ENCODE data around the gene SMIM3.

SMIM3 gene

GRCh38 chr5:150750469-150750868, 28.1 kb upstream of the SMIM3 start:
- H3K9ac ChIP-seq (ENCODE audit: low read length), result no peak overlapping the region
- H3K4me2 ChIP-seq (ENCODE audit: low read depth, low read length, poor library complexity, severe bottlenecking), result no peak overlapping the region
- peaks cover 5% of the 10 kb centered on the region; the same call in 1 of the 2 replicates for H3F3A ChIP-seq (ENCODE audit: insufficient read depth)
- peaks cover 32% of the 10 kb centered on the region for H3K79me2 ChIP-seq (ENCODE audit: insufficient read depth, low read length)
- TF ChIP-seq EZH2phosphoT487 (conservative IDR thresholded peaks at IDR 0.05; ENCODE audit: low read length), result no peak
- TF ChIP-seq CTCF (IDR thresholded peaks at IDR 0.05; ENCODE audit: insufficient read depth, low read length, poor library complexity, severe bottlenecking), result no peak
- H3K9me2 ChIP-seq (replicated peaks; ENCODE audit: insufficient read depth, low read length), result no peaks in the 10 kb centered on the region
- peaks cover 36% of the 10 kb centered on the region; the same call in 1 of the 2 replicates for H3K36me3 ChIP-seq (ENCODE audit: low read length)
- H3K4me3 ChIP-seq (ENCODE audit: insufficient read depth, low read length, poor library complexity, severe bottlenecking), result no peak overlapping the region
- no peaks in the 10 kb centered on the region for H4K20me1 ChIP-seq (ENCODE audit: low read depth, low read length)
- no peak overlapping the region for H3K27ac ChIP-seq (ENCODE audit: low read depth, low read length)
- no peaks in the 10 kb centered on the region for H3K9me3 ChIP-seq (ENCODE audit: insufficient read depth, low read length)
- no peak overlapping the region for H2AFZ ChIP-seq (ENCODE audit: low read depth, low read length, severe bottlenecking)
- no peaks in the 10 kb centered on the region for H3K27me3 ChIP-seq (ENCODE audit: low read length)

- Histone ChIP-seq H2AFZ (ENCODE audit: low read depth, low read length, severe bottlenecking) (no peak overlapping the region), H3K9ac (ENCODE audit: low read length) (no peak overlapping the region), H3K4me3 (ENCODE audit: insufficient read depth, low read length, poor library complexity, severe bottlenecking) (no peak overlapping the region), H4K20me1 (ENCODE audit: low read depth, low read length) (no peaks in the 10 kb centered on the region), H3K9me3 (ENCODE audit: insufficient read depth, low read length) (no peaks in the 10 kb centered on the region), H3K27me3 (ENCODE audit: low read length) (no peaks in the 10 kb centered on the region), H3K9me2 (replicated peaks; ENCODE audit: insufficient read depth, low read length) (no peaks in the 10 kb centered on the region), H3K79me2 (ENCODE audit: insufficient read depth, low read length) (peaks cover 35% of the 10 kb centered on the region), H3K4me2 (ENCODE audit: low read depth, low read length, poor library complexity, severe bottlenecking) (peak overlapping the region; percentile 3), H3K36me3 (ENCODE audit: low read length) (peaks cover 38% of the 10 kb centered on the region; the same call in 1 of the 2 replicates), H3F3A (ENCODE audit: insufficient read depth) (peaks cover 5% of the 10 kb centered on the region; the same call in 1 of the 2 replicates), H3K27ac (ENCODE audit: low read depth, low read length) (no peak overlapping the region; the same call in 1 of the 2 replicates)
- TF ChIP-seq CTCF (IDR thresholded peaks at IDR 0.05; ENCODE audit: insufficient read depth, low read length, poor library complexity, severe bottlenecking) (no peak), EZH2phosphoT487 (conservative IDR thresholded peaks at IDR 0.05; ENCODE audit: low read length) (no peak)
Measured at GRCh38 chr5:150751096-150751891, 27.3 kb upstream of the SMIM3 start.

- no peaks in the 10 kb centered on the region for H3K27me3 ChIP-seq (ENCODE audit: low read length)
- H2AFZ ChIP-seq (ENCODE audit: low read depth, low read length, severe bottlenecking), result no peak overlapping the region
- no peaks in the 10 kb centered on the region for H3K9me2 ChIP-seq (replicated peaks; ENCODE audit: insufficient read depth, low read length)
- H3F3A ChIP-seq (ENCODE audit: insufficient read depth), result peaks cover 5% of the 10 kb centered on the region; the same call in 1 of the 2 replicates
- no peak overlapping the region for H3K9ac ChIP-seq (ENCODE audit: low read length)
- H3K4me2 ChIP-seq (ENCODE audit: low read depth, low read length, poor library complexity, severe bottlenecking), result no peak overlapping the region
- H4K20me1 ChIP-seq (ENCODE audit: low read depth, low read length), result no peaks in the 10 kb centered on the region
- H3K36me3 ChIP-seq (ENCODE audit: low read length), result peaks cover 40% of the 10 kb centered on the region; the same call in 1 of the 2 replicates
- TF ChIP-seq EZH2phosphoT487 (conservative IDR thresholded peaks at IDR 0.05; ENCODE audit: low read length) (no peak), CTCF (IDR thresholded peaks at IDR 0.05; ENCODE audit: insufficient read depth, low read length, poor library complexity, severe bottlenecking) (no peak)
- H3K79me2 ChIP-seq (ENCODE audit: insufficient read depth, low read length), result peaks cover 55% of the 10 kb centered on the region
- H3K9me3 ChIP-seq (ENCODE audit: insufficient read depth, low read length), result no peaks in the 10 kb centered on the region
- no peak overlapping the region for H3K4me3 ChIP-seq (ENCODE audit: insufficient read depth, low read length, poor library complexity, severe bottlenecking)
- no peak overlapping the region for H3K27ac ChIP-seq (ENCODE audit: low read depth, low read length)
Measured at GRCh38 chr5:150753463-150753862, 25.1 kb upstream of the SMIM3 start.
